HG02588 (cell line): ENCODE data around the gene NRAP.

ENCODE experiments used
- ATAC-seq: cut with Tn5 transposase; IDR thresholded peaks from one replicate; pipeline ENCODE4 v1.9.1; 2021; ENCODE audit warnings: mild to moderate bottlenecking, moderate library complexity; ENCODE audit not compliant: unreplicated experiment

NRAP gene

DNA sequence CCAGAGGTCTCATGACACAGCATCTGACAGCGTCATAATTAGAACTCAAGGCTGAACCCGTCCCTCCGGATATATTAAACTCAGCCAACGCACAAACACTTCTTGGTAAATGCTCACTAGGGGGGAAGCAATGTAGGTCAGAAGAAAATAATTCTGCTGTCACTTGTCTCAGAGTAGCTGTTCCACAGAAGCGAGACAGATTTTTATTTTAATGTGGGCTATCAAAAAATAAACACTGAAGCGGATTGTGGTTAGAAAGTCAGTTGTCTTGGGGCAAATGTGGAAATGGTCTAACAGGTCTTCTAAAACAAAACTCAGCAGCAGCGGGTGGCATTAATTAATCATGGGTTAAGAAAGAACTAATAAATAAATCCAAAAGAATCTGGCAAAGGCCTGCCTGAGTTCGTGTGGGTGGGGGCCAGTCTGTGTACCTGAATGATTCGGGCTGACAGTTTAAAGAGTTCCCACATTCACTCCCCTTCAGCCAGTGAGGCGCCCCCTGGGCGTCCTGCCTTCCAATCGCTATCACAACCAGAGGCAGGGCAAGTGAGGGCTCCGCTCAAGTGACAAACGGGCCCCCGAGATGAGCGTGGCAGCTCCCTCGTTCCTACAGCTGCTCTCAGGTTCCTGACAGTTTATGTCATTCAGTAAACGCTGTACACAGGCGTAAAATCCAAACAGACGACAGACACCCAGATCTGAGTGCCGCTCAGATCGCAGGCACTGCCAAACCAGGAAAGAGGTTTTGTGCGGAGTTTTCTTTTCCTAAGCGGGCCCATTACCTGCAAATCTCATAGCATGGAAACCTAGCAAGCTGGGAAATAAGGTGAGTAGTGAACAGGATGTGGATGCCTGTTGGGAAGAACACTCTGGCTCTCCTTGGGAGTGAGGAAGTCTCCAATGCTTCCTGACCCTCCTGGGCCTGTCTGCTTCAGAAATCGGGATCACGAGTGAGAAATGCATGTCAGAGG lies 52.9 kb downstream of the NRAP start:
- no peak for ATAC-seq

DNA sequence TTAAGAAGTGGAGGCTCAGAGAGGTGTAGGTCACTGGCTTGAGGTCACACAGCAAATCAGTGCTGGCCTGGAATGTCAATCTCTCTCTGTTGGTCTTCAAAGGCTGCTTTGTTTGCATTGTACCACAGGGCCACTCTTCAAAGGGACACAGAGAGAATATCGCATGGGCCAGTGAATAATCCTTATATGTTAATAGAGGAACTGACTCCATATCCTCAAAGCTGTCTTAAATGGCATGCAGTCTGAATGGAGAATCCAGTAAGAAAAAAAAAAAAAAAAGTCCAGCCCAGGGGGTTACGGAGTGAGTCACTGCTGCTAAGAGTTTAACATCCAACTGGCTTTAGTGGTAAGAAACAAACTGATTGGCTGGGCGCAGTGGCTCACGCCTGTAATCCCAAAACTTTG lies 54.1 kb downstream of the NRAP start:
- no peak for ATAC-seq

DNA sequence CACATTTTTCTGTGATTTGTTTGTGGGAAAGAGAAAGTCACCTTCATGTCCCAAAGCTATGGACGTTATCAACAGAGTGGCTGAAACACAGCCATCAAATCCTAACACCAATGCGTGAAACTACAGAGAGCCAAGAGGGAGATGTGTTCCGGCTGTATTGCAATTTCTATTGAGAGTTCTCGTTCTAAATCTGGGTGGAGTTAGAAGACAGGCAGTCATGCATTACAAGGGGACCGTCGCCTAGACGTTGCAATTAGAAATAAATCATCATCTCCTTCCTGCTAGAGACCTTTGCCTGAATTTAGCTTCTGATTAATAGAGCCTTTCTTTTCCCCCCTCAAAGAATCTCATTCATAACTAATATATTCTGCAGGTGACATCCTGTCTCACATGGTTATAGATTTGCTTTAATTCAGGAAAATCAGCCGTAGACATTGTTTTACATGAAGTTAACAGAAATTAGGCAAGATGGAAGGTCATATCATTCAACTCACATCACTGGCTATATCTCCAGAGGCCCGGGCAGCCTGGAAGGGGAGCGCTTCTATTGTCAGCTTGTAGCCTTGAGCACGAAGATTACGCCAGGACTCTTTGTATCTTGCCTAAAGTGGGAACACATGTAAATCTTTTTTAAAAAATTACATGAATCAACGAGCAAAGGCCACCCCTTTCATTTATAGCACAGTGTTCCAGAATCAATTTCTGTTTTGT lies 58.4 kb downstream of the NRAP start:
- no peak for ATAC-seq

DNA sequence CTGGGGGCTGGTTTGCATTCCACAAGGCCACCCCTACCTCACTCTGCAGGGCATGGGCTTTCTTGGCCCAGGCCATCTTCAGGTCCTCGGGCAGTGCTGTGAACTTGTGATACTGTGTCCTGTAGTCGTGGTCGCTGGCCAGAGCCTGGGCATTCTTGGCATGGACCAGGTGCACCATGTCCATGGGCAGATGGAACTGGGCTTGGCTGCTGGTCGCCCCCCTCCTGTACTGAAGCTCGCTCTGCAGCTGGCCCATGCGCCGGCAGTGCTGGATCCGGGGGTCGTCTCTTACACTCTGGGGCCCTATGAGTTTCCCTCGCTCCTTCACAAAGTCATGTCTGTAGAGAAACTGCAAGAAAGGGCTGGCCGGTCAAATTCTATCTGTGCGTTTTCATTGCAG lies 59.3 kb downstream of the NRAP start:
- ATAC-seq, result no peak

DNA sequence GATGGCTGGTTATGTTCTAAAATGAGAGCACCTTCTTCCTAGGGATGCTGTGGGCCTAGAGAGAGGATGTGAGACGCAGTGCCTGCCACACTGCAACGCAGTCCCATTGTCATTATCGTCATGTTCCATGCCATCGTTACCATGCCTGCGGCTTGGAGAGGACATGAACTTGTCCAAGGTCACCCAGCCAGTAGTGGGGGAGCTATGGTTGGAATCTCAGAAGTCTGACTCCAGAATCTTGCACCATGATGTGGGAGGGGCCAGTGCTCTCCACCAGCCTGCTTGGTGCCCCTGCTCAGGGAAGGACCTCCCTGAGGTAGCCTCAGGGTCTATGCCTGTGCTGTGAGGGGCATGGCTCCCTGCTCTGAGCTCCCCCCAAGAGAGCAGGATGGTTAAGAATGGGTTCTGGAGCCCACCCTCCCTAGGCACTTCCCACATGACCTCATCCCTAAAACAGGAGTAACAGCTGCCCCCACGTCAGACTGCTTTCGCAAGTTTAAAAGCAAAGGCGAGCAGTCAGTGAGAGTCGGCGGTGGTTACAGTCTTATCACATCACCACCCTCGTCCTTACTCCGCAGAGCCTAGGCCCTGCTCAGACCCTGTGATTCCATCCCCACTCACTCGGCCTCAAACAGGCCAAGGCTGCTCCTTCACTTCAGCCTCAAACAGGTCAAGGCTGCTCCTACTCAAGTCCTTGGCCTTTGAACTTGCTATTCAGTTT lies 60.6 kb downstream of the NRAP start:
- ATAC-seq, result no peak

DNA sequence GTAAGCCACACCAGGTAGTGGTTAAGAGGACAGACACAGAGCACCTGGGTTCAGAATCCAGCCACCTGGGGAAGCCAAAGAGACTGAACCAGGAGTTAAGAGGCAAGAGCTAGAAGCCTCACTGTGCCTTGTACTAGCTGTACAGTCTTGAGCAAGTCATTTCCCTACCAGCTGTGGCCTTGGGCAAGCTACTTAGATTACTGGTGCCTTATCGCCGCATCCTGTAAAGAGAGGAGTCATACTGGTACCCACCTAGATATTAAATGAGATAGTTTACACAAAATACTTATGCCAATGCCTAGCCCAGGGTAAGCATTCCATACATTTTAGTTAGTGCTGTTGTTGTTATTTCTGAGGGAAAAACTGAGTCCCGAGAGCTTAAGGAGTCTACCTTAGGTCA lies 63.3 kb downstream of the NRAP start:
- no peak for ATAC-seq

DNA sequence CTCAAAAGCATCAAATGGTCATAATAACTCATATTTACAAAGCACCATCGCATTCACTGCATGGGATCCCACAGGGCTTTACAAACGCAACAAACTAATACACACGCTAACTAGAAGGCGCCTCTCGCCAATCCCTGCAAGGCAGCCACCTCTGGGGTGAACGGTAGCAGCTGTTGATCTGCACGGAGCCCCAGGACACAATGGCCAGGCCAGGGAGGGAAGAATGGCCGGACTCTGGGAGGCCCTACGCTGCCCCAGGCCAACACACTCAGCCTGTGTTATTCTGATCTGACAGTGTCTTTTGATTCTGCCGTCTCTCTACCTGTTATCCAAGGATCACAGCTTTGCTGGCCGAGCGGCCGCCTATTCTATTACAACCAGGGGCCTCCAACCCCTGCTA lies 69.2 kb downstream of the NRAP start:
- no peak for ATAC-seq

DNA sequence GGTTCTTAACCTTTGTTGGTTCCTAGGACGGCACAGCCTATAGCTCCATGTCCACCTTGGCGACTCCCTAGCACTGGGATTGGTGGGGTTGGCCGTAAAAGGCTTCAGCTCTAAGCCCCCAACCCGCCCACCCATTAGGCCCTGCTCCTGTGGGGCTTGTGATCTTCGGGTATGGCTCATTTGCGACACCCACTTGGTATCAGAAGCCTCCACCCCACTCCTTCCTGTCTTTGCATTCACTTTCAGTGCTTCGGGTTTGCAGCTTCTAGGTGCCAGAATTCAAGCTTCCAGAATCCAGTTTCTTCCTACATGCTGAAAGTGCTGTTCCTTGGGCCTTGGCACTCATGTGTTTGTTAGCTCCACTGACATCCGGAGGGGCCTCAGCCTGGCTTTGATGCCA lies 71.5 kb downstream of the NRAP start:
- no peak for ATAC-seq

DNA sequence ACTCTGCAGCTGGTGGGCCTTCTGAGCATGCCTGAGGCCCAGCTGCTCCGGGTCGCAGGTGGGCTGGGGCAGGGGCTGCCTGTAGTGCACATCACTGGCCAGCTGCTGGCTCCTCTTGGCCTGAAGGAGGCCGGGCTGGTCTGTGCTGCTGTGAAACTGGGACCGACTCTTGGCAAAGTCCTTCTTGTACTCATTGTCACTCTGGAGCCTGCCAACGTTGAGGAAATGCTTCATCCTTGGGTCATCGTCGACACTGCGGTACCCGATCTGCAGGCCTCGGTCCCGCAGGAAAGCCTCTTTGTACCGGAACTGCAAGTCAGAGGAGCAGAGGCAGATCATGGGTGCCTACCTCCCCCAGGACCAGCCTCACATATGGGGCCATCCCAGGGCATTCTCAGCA lies 73.3 kb downstream of the NRAP start:
- ATAC-seq, result no peak

DNA sequence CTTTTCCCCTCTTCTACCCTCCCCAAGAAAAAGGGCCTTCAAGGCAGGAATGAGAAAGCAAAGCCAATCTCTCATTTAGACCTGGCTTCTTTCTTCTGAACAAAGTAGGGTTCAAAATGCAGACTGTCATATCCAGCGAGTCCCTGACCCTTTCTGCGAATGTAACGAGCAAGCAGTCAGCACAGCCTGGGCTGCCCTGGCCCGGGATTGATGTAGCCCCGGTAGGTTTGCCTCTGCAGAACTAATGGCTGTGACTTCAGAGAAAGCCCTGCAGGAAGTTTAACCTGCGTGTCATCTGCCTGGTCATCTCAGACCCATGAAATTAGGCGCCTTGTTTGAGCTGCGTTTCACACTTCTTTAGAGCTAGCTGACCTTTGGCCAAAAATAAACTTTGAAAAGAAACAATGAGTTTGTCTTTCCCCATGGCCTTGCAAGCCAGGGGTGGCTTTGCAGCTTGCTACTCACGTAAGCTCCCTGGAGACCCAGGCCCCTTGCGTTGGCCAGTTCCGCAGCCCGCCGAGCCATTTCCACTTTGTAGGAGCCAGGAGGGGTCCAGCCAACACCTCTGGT lies 74.6 kb downstream of the NRAP start:
- no peak for ATAC-seq

DNA sequence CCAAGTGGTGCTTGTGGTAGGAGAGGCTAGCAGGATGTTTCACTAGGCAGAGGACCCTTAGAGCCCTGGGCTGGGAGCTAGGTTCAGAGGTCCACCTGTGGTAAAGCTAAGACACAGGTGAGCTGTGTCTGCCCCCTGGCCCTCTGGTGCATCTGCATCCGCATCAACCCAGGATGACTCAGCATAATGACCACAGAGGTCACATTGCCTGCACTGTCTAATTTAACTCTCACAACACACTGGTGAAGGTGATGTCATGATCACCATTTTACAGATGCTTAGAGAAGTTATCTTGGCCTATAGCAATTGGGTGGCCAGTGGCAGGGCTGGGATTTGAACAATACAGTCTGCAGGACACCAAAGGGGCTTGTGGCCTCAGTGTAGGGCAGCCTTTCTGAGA lies 77.9 kb downstream of the NRAP start:
- no peak for ATAC-seq

DNA sequence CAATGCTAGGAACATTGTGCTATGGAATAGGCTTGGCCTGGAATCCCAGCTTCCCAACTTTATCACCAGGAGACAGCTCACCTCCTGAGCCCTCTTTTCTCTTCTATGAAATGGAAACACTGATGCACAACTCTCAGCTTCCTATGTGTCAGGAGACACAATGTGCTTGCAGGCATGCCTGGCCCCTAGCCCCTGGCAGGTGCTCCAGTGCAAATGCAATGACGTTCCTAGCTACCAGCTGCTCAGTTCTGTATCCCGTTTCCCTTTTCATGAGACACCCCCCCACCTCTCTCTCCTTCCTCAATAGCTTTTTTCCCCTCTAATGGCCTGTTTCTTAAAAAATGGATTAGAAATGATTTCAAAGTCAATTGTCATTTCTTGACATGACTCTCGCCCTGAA lies 80.3 kb downstream of the NRAP start:
- ATAC-seq, result no peak

DNA sequence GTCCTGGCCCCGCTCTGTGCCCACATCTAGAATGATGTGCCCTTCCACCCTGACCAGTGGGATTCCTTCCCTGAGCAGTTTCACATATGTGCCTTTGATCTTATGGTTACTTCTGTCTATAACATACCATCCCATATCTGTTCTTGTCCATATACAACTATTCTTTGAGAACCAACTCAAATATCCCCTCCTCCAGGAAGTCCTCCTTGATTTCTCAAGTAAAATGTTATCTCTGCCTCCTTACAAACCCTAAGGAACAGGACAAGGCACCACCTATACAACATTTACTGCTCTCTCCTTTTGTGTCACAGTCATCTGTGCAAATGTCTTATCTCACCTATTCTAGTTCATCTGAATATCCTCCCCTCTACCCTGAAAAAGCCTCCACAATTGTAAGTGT lies 82.7 kb downstream of the NRAP start:
- no peak for ATAC-seq

DNA sequence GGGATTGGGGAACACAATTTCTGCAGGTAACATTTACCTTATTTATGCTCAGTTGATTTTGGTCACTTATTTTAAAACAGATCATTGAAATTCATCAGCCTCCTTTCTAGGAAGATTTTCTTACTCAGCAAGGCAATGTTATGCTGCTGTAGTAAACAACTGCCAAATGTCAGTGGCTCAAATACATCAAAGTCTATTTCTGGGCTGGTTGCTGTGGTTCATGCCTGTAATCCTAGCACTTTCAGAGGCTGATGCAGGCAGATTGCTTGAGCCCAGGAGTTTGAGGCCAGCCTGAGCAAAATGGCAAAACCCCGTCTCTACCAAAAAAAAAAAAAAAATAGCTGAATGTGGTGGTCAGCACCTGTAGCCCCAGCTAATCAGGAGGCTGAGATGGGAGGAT lies 85.1 kb downstream of the NRAP start:
- ATAC-seq, result no peak

DNA sequence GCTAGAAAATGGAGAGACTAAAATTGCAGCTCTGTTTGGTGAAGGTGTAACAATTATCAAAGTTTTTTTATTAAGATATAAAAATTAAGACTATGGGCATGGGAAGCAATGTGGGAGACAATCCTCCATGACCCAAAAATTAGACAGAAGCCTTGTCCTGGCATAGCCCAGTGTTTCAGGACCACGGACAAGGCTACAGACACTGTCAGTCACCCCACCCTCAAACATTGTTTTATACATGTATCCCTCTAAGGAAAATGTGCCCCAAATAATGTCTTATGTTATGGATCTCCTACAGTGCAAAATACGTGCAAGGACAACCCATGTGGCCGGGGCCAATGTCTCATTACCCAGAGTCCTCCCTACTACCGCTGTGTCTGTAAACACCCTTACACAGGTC lies 87.0 kb downstream of the NRAP start:
- ATAC-seq, result no peak

DNA sequence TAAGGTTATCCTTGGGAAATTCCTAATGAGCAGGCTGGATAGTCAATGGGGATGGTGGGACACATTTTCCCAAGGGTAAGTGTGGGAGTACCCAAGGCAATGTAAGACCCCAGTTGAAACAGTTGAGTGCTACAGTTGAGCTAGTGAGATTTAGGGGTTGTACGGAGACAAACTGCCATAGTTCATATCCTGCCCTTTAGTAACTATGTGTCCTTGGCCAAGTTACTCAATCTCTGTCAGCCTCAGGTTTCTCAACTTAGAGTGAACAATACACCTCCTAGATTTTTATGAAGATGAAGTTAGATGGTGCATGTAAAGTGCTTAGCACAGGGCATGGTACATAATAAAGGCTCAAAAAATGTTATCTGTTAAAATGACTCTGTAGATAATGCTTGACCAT lies 90.5 kb downstream of the NRAP start:
- no peak for ATAC-seq

DNA sequence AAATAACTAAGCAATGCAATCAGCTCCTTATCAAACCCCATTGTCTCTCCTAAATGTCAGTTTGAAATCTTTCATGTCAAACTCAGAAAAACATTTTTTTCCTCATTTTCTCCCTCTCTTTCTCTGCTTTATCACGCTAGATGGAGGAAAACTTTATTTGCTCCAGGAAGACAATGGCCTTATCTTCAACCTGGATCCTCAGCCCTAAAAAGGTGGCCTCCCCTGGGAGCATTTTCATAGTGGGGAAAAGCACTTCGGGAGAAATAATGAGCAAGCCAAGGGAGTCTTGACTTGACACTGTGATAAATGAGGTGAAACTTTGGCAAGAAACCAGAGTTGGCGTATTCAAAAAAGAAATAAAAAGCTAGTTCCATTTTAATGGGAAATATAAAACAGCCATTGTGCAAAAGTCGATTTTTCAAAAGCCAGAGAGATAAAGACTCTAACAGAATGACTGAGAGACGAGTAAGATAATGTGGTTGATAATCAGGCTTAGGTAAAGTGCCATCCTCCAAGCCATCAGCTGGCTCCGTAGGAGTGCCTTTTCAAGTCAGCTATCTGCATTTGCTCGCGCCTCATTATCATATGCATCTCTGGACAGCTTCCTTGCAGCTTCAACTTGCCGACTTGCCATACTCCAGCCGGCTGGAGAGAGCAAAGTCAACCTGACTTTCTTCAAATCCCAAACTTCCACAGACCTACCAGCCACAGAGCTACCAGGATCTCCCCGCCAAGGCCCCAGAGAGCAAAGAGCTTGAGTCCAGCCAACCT lies 91.1 kb downstream of the NRAP start:
- ATAC-seq, result no peak

DNA sequence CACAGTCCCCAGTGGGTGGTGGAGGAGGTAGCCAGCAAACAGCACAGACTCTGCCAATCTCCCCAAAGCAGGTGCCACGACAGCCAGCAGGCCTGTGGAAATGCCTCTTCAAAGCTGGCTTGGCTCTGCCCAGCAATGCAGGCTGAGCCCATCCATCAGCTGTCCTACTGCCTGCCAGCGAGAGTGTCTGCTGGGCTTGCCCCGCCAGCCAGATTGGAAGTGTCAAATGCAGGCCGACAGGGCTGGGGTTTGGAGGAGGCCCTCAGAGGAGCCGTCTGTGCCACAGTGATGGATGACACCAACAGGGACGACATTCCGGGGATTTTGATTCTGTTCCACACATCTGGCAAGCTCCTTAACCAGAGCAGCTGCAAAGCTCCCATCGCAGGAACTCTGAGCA lies 94.3 kb downstream of the NRAP start:
- ATAC-seq, result no peak

DNA sequence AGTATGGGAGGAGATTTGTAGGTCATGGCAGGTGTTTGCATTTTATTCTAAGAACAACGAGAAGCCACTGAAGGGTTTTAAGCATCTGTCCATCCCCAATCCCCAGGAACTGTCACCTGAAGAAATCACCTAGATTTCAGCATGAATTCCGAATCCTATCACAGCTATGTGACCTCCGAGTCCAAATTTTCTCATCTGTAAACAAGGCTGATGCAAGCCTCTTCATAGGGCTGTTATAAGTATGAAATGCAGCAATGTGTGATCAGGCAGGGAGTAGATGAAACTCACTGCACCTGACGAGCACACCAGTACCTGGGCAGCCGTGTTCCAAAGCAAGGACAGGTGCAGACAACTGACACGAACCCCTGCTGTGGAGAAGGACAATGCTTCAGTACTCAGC lies 97.0 kb downstream of the NRAP start:
- no peak for ATAC-seq

DNA sequence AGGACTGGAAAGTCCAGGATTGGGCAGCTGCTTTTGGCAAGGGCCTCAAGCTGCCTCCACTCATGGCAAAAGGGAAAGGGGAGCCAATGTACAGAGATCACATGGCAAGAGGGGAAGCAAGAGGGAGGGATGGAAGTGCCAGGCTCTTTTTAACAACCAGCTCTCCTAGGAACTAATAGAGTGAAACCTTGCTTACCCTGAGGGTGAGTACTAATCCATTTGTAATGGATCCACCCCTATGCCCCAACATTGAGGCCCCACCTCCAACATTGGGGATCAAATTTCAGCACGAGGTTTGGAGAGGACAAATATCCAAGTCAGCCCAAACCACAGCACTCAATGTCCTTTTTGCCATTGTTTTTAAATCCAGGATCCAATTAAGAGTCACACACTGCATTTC lies 98.5 kb downstream of the NRAP start:
- ATAC-seq, result no peak
